Spleen (tissue), 11 donors: ENCODE data around the gene DDX39A. TPM values are rescaled to one million over a fixed set of nuclear protein-coding genes. Genes with fewer than 3 reads are reported as not detected.

ENCODE experiments used
- DNase-seq: peaks from one replicate; pipeline ENCODE4 v3.0.0-alpha.2; 2020
- H3K27ac ChIP-seq, 8 donors: fragments of 200-600 bp; sonication (generic) in 7 of 8; 1 replicate in 4 of 8; 2 replicates in 4 of 8; pipeline versions ENCODE4 v1.5.0 to v1.8.0; 2016 to 2021; ENCODE audit warnings: inconsistent platforms in 4 of 8, mild to moderate bottlenecking in 4 of 8, moderate library complexity in 1 of 8
- H3K27me3 ChIP-seq, 7 donors: fragments of 200-600 bp; sonication (generic) in 6 of 7; replicated peaks in 1 of 7; 1 replicate in 4 of 7; 2 replicates in 3 of 7; pipeline versions ENCODE4 v1.5.0 to v1.8.0; 2016 to 2021; ENCODE audit warnings: inconsistent platforms in 3 of 7, mild to moderate bottlenecking in 1 of 7
- H3K36me3 ChIP-seq, 6 donors: fragments of 200-600 bp; sonication (generic) in 5 of 6; 1 replicate in 4 of 6; 2 replicates in 2 of 6; pipeline versions ENCODE4 v1.5.0 to v1.8.0; 2016 to 2021; ENCODE audit warnings: inconsistent platforms in 2 of 6
- H3K4me1 ChIP-seq, 6 donors: fragments of 200-600 bp; sonication (generic) in 5 of 6; 1 replicate in 3 of 6; 2 replicates in 3 of 6; pipeline versions ENCODE4 v1.5.0 to v1.8.0; 2016 to 2021; ENCODE audit warnings: inconsistent platforms in 3 of 6
- H3K4me3 ChIP-seq, 8 donors: fragments of 200-600 bp; sonication (generic) in 7 of 8; 1 replicate in 4 of 8; 2 replicates in 4 of 8; pipeline versions ENCODE4 v1.5.0 to v1.8.0; 2016 to 2021; ENCODE audit warnings: inconsistent platforms in 4 of 8, mild to moderate bottlenecking in 4 of 8, moderate library complexity in 2 of 8
- H3K9me3 ChIP-seq, 8 donors: fragments of 200-600 bp; sonication (generic) in 7 of 8; 1 replicate in 4 of 8; 2 replicates in 4 of 8; pipeline versions ENCODE4 v1.5.0 to v1.8.0; 2016 to 2021; ENCODE audit warnings: inconsistent platforms in 4 of 8
- CTCF ChIP-seq, 11 experiments: fragments of 200-600 bp in 7 of 11; fragments of 450-650 bp in 4 of 11; sonication (generic) in 4 of 11; IDR thresholded peaks in 8 of 11; conservative IDR thresholded peaks in 3 of 11; 1 replicate in 7 of 11; 2 replicates in 4 of 11; pipeline versions ENCODE4 v1.4.0 to v1.8.0; 2016 to 2021; ENCODE audit warnings: antibody characterized with exemption in 11 of 11, inconsistent platforms in 4 of 11, mild to moderate bottlenecking in 1 of 11
- POLR2A ChIP-seq, 3 donors: fragments of 450-650 bp; IDR thresholded peaks; one replicate each; pipeline ENCODE4 v1.5.1; 2017; ENCODE audit warnings: antibody characterized with exemption in 3 of 3, mild to moderate bottlenecking in 1 of 3
- POLR2AphosphoS5 ChIP-seq, 3 donors: sonication (generic); formaldehyde crosslinking; IDR thresholded peaks; one replicate each; pipeline ENCODE4 v1.5.1; 2017; ENCODE audit warnings: antibody characterized with exemption in 3 of 3
- whole genome bisulfite sequencing, 5 donors: extraction: QIAGEN DNeasy Blood & Tissue Kit in 3 of 5; methylation state at CpG; one replicate each; pipeline versions ENCODE4 v1.1.5 to v1.1.7; 2013 to 2018; 5-methylcytosine and 5-hydroxymethylcytosine counted together
- intact Hi-C: fragments of 100-400 bp; cut with DNase I; formaldehyde crosslinking; loops from one replicate; pipeline ENCODE4 v1.15.0; 2023; ENCODE audit warnings: low total_unique reads
- polyA plus RNA-seq, 3 donors: library from polyadenylated mRNA; stranded (reverse); fragments of 200-250 nt; gene quantifications; one replicate each; pipeline ENCODE4 v1.2.1, GENCODE V29; 2013
- total RNA-seq, 7 donors: library from RNA; depleted of rRNA in 3 of 7; stranded (reverse); fragments of >200 nt in 3 of 7; fragmentation: NEBNext Ultra II Directional in 4 of 7; extraction: Animal tissue kit (Norgen Biotek cat#: 25700) in 4 of 7; gene quantifications; one replicate each; pipeline versions ENCODE4 v1.1.0 to v1.2.1, GENCODE V29; 2016 to 2021
- donor health status: healthy with polysubstance abuse.
- donor health status: DM: no; HTN: no; CAD: no; lungs with moderate emphysema.
- donor health status: DM: no; HTN: no; CAD: no.
- donor health status: Bipolar disorder and iron deficiency.
- donor health status: healthy.
- donor health status: DM: no; HTN: no; CAD: no.
- donor health status: DM: yes; HTN: yes; CAD: no.

The DDX39A gene
- total and polyA plus RNA-seq, 10 donors, result 81.8 to 267 (median 138) TPM

DNA sequence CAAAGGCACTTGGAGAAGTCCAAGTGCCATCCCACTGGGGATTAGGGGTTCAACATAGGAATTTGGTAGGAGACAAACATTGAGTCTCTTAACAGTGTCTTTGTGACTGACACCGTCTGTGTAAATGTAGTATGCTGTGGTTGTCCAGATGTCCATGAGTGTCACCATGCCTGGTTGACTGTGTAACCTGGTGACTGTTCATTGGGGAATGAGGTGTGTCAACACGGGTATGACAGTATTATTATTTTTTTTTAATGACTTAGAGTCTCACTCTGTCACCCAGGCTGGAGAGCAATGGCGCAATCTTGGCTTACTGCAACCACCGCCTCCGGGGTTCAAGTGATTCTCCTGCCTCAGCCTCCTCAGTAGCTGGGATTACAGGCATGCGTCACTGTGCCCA is 30.2 kb upstream of the DDX39A start:
- no peak for DNase-seq
- no peak overlapping the region for H3K27ac ChIP-seq
- H3K27me3 ChIP-seq, result no peaks in the 10 kb centered on the region
- no peaks in the 10 kb centered on the region for H3K9me3 ChIP-seq
- no peak overlapping the region for H3K4me3 ChIP-seq
- TF ChIP-seq POLR2AphosphoS5 (IDR thresholded peaks at IDR 0.05) (no peak), POLR2A (IDR thresholded peaks at IDR 0.05) (no peak), CTCF (IDR thresholded peaks at IDR 0.05 in 8 of 11, conservative IDR thresholded peaks at IDR 0.05 in 3 of 11) (no peak)
- 78 to 96% (median 89%) methylated on average over 6 of the region's 6 CpGs for WGBS, 5 donors
- intact Hi-C loops, result no loop called here
- H3K4me1 ChIP-seq, result peaks cover 0 to 13% (median 0%) of the 10 kb centered on the region in 6 donors
- peaks cover 4 to 100% (median 100%) of the 10 kb centered on the region in 6 donors for H3K36me3 ChIP-seq

DNA sequence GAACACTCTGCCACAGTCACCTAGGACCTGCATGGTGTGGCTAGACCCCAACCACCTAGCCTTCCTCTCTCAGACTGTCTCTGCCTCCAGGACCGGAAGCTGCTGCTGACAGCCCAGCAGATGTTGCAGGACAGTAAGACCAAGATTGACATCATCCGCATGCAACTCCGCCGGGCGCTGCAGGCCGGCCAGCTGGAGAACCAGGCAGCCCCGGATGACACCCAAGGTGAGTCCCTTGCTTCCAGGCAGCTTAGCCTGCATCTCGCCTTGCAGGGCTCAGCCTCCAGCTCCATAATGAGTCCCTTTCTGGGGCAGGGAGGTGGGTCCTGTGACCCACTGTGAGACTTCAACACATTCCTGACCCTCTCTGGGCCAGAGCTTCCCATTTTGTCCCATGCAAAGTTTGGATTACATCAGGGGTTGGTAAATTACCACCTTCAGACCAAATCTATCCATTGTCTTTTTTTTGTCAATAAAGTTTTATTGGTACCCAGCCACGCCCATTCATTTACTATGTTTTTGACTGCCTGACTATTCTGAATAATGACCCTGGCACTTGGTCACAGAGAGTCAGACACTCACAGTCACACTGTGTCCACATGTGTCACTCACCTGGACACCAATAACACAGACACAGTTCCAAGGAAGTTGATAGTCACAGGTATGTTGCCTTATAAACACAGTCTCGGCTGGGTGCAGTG is 27.3 kb upstream of the DDX39A start:
- Histone ChIP-seq H3K4me1 (peaks cover 0 to 38% (median 4%) of the 10 kb centered on the region in 6 donors), H3K9me3 (no peaks in the 10 kb centered on the region), H3K36me3 (peaks cover 6 to 100% (median 100%) of the 10 kb centered on the region in 6 donors), H3K4me3 (no peak overlapping the region), H3K27ac (no peak overlapping the region), H3K27me3 (no peaks in the 10 kb centered on the region)
- intact Hi-C loops, result no loop called here
- TF ChIP-seq POLR2A (IDR thresholded peaks at IDR 0.05) (no peak), POLR2AphosphoS5 (IDR thresholded peaks at IDR 0.05) (peak in 1 of 3 donors; percentile 34)
- no peak for DNase-seq
- 95 to 98% (median 98%) methylated on average over 10 of the region's 10 CpGs for WGBS, 5 donors

DNA sequence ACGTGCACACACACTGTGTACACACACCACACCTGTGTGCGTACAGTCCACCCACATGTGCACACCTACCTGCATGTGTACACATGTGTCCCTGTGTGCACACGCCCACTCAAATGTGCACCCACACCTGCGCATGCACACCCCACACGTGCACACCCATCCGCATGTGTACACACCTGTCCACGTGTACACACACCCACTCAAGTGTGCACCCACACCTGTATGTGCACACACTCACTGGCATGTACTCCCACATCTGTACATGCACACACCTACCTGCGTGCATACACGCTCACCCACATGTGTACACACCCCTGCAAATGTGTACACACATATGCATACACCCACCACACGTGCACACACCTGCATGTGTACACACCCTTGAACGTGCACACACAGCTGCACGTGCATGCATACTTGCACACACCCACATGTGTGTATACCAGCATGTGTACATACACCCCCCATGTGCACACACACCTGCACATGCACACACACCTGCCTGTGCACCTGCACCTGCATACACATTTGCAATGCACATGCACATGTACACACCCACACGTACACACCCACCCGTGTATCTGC is 24.6 kb upstream of the DDX39A start:
- H3K4me3 ChIP-seq, result no peak overlapping the region
- no peak overlapping the region for H3K27ac ChIP-seq
- no peak for DNase-seq
- H3K9me3 ChIP-seq, result no peaks in the 10 kb centered on the region
- peak in 2 of 3 donors; percentile 40 to 53 for TF ChIP-seq POLR2AphosphoS5 (IDR thresholded peaks at IDR 0.05)
- TF ChIP-seq POLR2A (IDR thresholded peaks at IDR 0.05), result no peak
- TF ChIP-seq CTCF (IDR thresholded peaks at IDR 0.05 in 8 of 11, conservative IDR thresholded peaks at IDR 0.05 in 3 of 11), result no peak
- no peaks in the 10 kb centered on the region for H3K27me3 ChIP-seq
- H3K4me1 ChIP-seq, result peaks cover 25 to 63% (median 32%) of the 10 kb centered on the region in 6 donors
- WGBS, 5 donors, result 91 to 97% (median 96%) methylated on average over 14 of the region's 14 CpGs
- peaks cover 6 to 82% (median 78%) of the 10 kb centered on the region in 6 donors for H3K36me3 ChIP-seq
- intact Hi-C loops, result no loop called here

DNA sequence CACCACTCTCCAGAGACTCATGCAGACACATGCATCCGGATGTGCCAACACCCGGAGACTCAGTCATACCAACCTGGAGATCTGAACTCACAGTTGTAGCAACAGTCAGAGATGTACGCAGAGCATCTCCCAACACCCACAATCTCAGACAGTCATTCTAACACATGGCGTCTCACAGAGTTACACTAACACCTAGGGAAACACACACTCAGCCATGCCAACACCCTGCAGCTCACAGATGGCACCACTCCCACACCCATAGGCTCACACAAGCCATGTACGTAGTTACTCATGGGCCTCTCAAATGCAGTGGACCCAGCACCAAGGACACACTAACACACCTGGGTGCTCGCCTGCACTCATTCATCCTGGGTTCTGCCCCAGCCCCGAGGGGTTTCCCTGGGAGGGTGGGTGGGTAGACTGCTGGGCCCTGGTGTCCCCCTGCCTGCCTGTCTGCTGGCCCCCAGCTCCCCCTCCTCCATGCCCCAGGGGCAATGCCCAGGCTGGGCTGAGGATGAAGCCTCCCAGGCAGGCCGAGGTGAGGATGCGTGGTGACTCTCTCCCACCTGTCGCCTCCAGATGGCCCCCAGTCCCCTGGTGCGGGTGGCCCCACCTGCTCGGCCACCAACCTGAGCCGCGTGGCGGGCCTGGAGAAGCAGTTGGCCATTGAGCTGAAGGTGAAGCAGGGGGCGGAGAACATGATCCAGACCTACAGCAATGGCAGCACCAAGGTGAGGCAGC is 23.9 kb upstream of the DDX39A start:
- intact Hi-C loops, result no loop called here
- 94 to 98% (median 96%) methylated on average over 8 to 16 of the region's 16 CpGs for WGBS, 5 donors
- no peak for TF ChIP-seq POLR2A (IDR thresholded peaks at IDR 0.05)
- no peak for TF ChIP-seq CTCF (IDR thresholded peaks at IDR 0.05 in 8 of 11, conservative IDR thresholded peaks at IDR 0.05 in 3 of 11)
- TF ChIP-seq POLR2AphosphoS5 (IDR thresholded peaks at IDR 0.05), result no peak

More for the DNA sequence above, 23.9 kb upstream of the DDX39A start:
- Histone ChIP-seq H3K27me3 (no peaks in the 10 kb centered on the region), H3K4me1 (peaks cover 27 to 65% (median 38%) of the 10 kb centered on the region in 6 donors), H3K36me3 (peaks cover 6 to 75% (median 71%) of the 10 kb centered on the region in 6 donors), H3K9me3 (no peaks in the 10 kb centered on the region), H3K4me3 (no peak overlapping the region), H3K27ac (peak overlapping the region in 1 of 8 donors; percentile 13)
- no peak for DNase-seq
